Measurements from ENCODE around the gene GAPVD1.

GAPVD1 gene

DNA sequence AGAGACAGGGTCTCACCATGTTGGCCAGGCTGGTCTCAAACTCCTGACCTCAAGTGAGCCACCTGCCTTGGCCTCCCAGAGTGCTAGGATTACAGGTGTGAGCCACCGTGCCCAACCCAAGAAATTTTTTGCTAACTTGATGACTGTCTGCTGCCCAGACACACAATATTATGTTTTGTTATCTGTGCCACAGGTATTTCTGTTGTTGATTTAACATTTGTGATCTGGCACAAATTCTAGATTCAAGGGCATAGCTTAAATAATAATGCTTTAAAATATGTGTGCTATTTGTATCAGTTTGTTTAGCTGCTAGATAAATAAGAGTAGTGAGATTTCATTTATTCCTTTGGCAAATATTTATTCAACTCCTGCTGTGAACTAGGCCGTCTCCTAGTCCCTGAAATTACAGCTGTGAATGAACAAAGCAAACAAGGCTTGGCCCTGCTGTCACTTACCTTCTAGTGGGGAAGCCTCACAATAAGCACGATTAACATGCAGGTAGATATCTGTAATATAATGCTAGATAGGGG, 35.3 kb downstream of the GAPVD1 start:
- Histone ChIP-seq H3K4me2 (ENCODE audit: low read length) (no peak overlapping the region), H3K36me3 (replicated peaks; ENCODE audit: low read depth, low read length) (peaks cover 3% of the 10 kb centered on the region), H2AFZ (ENCODE audit: low read depth, low read length) (no peak overlapping the region)

DNA sequence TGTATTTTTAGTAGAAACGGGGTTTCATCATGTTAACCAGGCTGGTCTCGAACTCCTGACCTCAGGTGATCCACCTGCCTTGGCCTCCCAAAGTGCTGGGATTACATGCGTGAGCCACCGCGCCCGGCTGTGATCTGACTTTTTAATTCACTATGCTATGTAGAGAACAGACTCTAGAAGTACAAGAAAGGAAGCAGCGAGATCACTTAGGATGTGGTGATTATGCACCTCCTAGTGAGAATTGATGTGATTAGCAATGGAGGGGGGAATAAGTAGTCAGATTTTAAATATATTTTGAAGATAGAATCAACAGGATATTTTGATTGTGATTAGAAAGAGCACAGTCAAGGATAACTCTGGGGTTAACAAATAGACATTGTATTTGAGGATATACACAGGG, 36.3 kb downstream of the GAPVD1 start:
- H3K27me3 ChIP-seq (ENCODE audit: low read depth, low read length): no peaks in the 10 kb centered on the region
- H3K27ac ChIP-seq (ENCODE audit: low read length): no peak overlapping the region
- H3K79me2 ChIP-seq (ENCODE audit: low read length): peaks cover 22% of the 10 kb centered on the region
- no peaks in the 10 kb centered on the region for H3K9me3 ChIP-seq (ENCODE audit: insufficient read depth, low read length)
- no peak overlapping the region for H3K4me3 ChIP-seq (ENCODE audit: low read length)
- no peak overlapping the region for H2AFZ ChIP-seq (ENCODE audit: low read depth, low read length)
- H3K36me3 ChIP-seq (replicated peaks; ENCODE audit: low read depth, low read length): peaks cover 11% of the 10 kb centered on the region
- no peak for TF ChIP-seq EZH2phosphoT487 (IDR thresholded peaks at IDR 0.05; ENCODE audit: low read depth)
- TF ChIP-seq, protein P1, sequence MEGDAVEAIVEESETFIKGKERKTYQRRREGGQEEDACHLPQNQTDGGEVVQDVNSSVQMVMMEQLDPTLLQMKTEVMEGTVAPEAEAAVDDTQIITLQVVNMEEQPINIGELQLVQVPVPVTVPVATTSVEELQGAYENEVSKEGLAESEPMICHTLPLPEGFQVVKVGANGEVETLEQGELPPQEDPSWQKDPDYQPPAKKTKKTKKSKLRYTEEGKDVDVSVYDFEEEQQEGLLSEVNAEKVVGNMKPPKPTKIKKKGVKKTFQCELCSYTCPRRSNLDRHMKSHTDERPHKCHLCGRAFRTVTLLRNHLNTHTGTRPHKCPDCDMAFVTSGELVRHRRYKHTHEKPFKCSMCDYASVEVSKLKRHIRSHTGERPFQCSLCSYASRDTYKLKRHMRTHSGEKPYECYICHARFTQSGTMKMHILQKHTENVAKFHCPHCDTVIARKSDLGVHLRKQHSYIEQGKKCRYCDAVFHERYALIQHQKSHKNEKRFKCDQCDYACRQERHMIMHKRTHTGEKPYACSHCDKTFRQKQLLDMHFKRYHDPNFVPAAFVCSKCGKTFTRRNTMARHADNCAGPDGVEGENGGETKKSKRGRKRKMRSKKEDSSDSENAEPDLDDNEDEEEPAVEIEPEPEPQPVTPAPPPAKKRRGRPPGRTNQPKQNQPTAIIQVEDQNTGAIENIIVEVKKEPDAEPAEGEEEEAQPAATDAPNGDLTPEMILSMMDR (IDR thresholded peaks at IDR 0.05; ENCODE audit: low read depth, low read length): no peak
- no peak overlapping the region for H3K9ac ChIP-seq (ENCODE audit: low read length)
- no peaks in the 10 kb centered on the region for H3K4me1 ChIP-seq (ENCODE audit: low read length)
- H3K4me2 ChIP-seq (ENCODE audit: low read length): no peak overlapping the region
- peaks cover 8% of the 10 kb centered on the region for H4K20me1 ChIP-seq (ENCODE audit: insufficient read depth, low read length)

More for the DNA sequence above, 35.3 kb downstream of the GAPVD1 start:
- no peaks in the 10 kb centered on the region for H3K9me3 ChIP-seq (ENCODE audit: insufficient read depth, low read length)
- peaks cover 28% of the 10 kb centered on the region for H3K79me2 ChIP-seq (ENCODE audit: low read length)
- TF ChIP-seq EZH2phosphoT487 (IDR thresholded peaks at IDR 0.05; ENCODE audit: low read depth): no peak
- TF ChIP-seq, protein P1 (IDR thresholded peaks at IDR 0.05; ENCODE audit: low read depth, low read length): no peak
- no peaks in the 10 kb centered on the region for H3K4me1 ChIP-seq (ENCODE audit: low read length)
- H3K9ac ChIP-seq (ENCODE audit: low read length): no peak overlapping the region
- peaks cover 9% of the 10 kb centered on the region for H4K20me1 ChIP-seq (ENCODE audit: insufficient read depth, low read length)
- no peaks in the 10 kb centered on the region for H3K27me3 ChIP-seq (ENCODE audit: low read depth, low read length)
- no peak overlapping the region for H3K4me3 ChIP-seq (ENCODE audit: low read length)
- H3K27ac ChIP-seq (ENCODE audit: low read length): no peak overlapping the region

DNA sequence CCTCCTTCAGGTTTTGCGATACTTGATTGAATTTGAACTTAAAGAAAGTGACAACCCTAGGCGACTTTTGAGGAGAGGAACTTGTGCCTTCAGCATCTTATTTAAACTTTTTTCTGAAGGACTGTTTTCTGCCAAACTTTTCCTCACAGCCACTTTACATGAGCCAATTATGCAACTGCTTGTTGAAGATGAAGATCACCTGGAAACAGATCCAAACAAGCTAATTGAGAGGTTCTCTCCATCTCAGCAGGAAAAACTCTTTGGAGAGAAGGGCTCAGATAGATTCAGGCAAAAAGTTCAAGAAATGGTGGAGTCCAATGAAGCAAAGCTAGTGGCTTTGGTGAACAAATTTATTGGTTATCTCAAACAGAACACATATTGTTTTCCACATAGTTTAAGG, 40.6 kb downstream of the GAPVD1 start:
- no peaks in the 10 kb centered on the region for H3K9me3 ChIP-seq (ENCODE audit: insufficient read depth, low read length)
- no peaks in the 10 kb centered on the region for H3K4me1 ChIP-seq (ENCODE audit: low read length)
- H3K9ac ChIP-seq (ENCODE audit: low read length): no peak overlapping the region
- no peak overlapping the region for H2AFZ ChIP-seq (ENCODE audit: low read depth, low read length)
- no peak overlapping the region for H3K4me3 ChIP-seq (ENCODE audit: low read length)
- H3K27ac ChIP-seq (ENCODE audit: low read length): no peak overlapping the region
- H3K79me2 ChIP-seq (ENCODE audit: low read length): no peaks in the 10 kb centered on the region
- TF ChIP-seq, protein P1 (IDR thresholded peaks at IDR 0.05; ENCODE audit: low read depth, low read length): no peak
- TF ChIP-seq EZH2phosphoT487 (IDR thresholded peaks at IDR 0.05; ENCODE audit: low read depth): no peak
- H3K27me3 ChIP-seq (ENCODE audit: low read depth, low read length): no peaks in the 10 kb centered on the region
- no peaks in the 10 kb centered on the region for H4K20me1 ChIP-seq (ENCODE audit: insufficient read depth, low read length)
- peaks cover 21% of the 10 kb centered on the region for H3K36me3 ChIP-seq (replicated peaks; ENCODE audit: low read depth, low read length)
- no peak overlapping the region for H3K4me2 ChIP-seq (ENCODE audit: low read length)

DNA sequence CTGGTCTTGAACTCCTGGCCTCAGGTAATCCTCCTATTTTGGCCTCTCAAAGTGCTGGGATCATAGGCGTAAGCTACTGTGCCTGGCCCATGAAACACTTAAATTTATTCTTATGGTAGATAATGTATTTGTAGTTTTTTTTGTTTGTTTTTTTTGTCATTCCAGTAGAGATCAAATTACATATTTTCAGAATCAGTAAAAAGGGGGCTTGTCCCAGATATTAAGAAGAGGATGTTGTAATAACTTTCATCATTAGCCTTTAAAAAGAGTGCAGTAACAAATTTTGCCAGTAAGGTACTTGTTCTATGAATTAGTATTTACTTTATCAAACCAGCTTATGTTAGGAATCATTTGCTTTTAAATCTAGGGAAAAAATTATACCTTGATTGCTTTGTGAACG, 42.6 kb downstream of the GAPVD1 start:
- Histone ChIP-seq H3K36me3 (replicated peaks; ENCODE audit: low read depth, low read length) (peaks cover 25% of the 10 kb centered on the region), H2AFZ (ENCODE audit: low read depth, low read length) (no peak overlapping the region), H3K4me3 (ENCODE audit: low read length) (no peak overlapping the region), H3K27me3 (ENCODE audit: low read depth, low read length) (no peaks in the 10 kb centered on the region), H3K9ac (ENCODE audit: low read length) (no peak overlapping the region), H3K27ac (ENCODE audit: low read length) (no peak overlapping the region), H3K4me1 (ENCODE audit: low read length) (no peaks in the 10 kb centered on the region), H3K4me2 (ENCODE audit: low read length) (no peak overlapping the region), H3K79me2 (ENCODE audit: low read length) (no peaks in the 10 kb centered on the region), H4K20me1 (ENCODE audit: insufficient read depth, low read length) (no peaks in the 10 kb centered on the region), H3K9me3 (ENCODE audit: insufficient read depth, low read length) (no peaks in the 10 kb centered on the region)
- TF ChIP-seq, protein P1 (IDR thresholded peaks at IDR 0.05; ENCODE audit: low read depth, low read length): no peak
- TF ChIP-seq EZH2phosphoT487 (IDR thresholded peaks at IDR 0.05; ENCODE audit: low read depth): no peak
